ENCODE results near the gene RAC3. TPM values are rescaled to one million over a fixed set of nuclear protein-coding genes. Genes with fewer than 3 reads are reported as not detected.

RAC3 gene
- total RNA-seq, 1 experiment from 2014 or later, result 120 TPM

DNA sequence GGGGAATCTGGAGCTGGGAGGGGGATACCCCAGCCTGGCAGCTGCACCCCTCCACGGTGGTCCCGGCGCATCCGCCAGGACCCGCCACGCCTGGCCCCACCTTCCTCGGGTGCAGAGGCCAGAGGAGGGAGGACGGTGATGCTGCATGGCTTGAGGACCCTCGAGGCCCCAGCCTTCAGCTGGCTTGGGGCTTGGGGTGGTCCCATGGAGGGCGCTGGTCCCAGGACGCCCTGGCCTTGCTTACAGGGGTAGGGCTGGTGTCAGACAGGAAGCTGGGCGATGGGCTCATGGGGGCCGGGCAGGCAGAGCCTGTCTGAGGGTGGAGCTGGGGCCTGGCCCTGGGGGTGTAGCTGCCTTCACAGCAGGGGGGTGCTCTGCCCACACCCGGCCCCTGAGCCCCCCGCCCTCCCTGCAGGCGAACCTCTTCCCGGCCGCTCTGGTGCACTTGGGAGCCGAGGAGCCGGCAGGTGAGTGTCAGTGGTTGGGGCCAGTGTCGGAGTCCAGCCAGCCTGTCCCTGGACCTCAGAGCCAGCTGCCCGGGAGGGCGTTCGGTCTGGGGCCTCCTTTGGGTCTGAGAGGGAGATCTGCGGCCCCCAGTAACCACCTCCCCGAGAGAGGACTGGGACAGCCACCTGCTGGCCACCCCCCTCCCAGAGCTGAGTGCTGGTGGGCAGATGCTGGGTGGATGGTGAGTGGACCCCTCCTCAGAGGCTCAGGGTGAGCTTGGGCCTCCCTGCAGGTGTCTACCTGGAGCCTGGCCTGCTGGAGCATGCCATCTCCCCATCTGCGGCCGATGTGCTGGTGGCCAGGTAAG, 15.2 kb upstream of the RAC3 start:
- Histone ChIP-seq H3K9me2 (ENCODE audit: insufficient read depth) (no peaks in the 10 kb centered on the region), H3K9ac (ENCODE audit: low read length) (no peak overlapping the region), H3K79me2 (ENCODE audit: insufficient read depth, low read length) (peaks cover 20% of the 10 kb centered on the region), H3K27ac (ENCODE audit: low read depth, low read length) (no peak overlapping the region; the same call in 1 of the 2 replicates), H3K36me3 (ENCODE audit: control insufficient read depth in 1 of 2, insufficient read depth in 2 of 2, low read length in 2 of 2) (peaks cover 0 to 10% of the 10 kb centered on the region in 2 experiments; a peak in 1 of 4 replicates), H2AFZ (ENCODE audit: low read depth, low read length, poor library complexity, severe bottlenecking) (no peak overlapping the region), H4K20me1 (ENCODE audit: insufficient read depth) (peaks cover under 1% of the 10 kb centered on the region; the same call in 1 of the 2 replicates), H3K4me2 (ENCODE audit: low read length) (no peak overlapping the region), H3K4me1 (ENCODE audit: control insufficient read depth in 1 of 2, insufficient read depth in 2 of 2, low read length in 2 of 2) (peaks cover 21 to 31% of the 10 kb centered on the region in 2 experiments), H3K9me3 (ENCODE audit: control insufficient read depth in 1 of 2, insufficient read depth in 1 of 2, low read depth in 1 of 2, low read length in 2 of 2) (no peaks in the 10 kb centered on the region), H3K27me3 (ENCODE audit: insufficient read depth, low read length) (no peaks in the 10 kb centered on the region), H3K4me3 (replicated peaks in 1 of 2; ENCODE audit: low read depth in 1 of 2, low read length in 2 of 2) (no peak overlapping the region)
- no peak for ATAC-seq
- TF ChIP-seq POLR2AphosphoS5 (IDR thresholded peaks at IDR 0.05; ENCODE audit: low read depth, low read length) (no peak), CEBPB (IDR thresholded peaks at IDR 0.05; ENCODE audit: low read depth) (no peak), ZFX (IDR thresholded peaks at IDR 0.05) (no peak), JUND (IDR thresholded peaks at IDR 0.05) (no peak), EZH2phosphoT487 (IDR thresholded peaks at IDR 0.05; ENCODE audit: borderline replicate concordance) (no peak), CBX3 (IDR thresholded peaks at IDR 0.05; ENCODE audit: low read depth) (no peak), EZH2 (IDR thresholded peaks at IDR 0.05) (no peak), SRF (IDR thresholded peaks at IDR 0.05; ENCODE audit: low read depth) (no peak)
- TF ChIP-seq, protein P1, sequence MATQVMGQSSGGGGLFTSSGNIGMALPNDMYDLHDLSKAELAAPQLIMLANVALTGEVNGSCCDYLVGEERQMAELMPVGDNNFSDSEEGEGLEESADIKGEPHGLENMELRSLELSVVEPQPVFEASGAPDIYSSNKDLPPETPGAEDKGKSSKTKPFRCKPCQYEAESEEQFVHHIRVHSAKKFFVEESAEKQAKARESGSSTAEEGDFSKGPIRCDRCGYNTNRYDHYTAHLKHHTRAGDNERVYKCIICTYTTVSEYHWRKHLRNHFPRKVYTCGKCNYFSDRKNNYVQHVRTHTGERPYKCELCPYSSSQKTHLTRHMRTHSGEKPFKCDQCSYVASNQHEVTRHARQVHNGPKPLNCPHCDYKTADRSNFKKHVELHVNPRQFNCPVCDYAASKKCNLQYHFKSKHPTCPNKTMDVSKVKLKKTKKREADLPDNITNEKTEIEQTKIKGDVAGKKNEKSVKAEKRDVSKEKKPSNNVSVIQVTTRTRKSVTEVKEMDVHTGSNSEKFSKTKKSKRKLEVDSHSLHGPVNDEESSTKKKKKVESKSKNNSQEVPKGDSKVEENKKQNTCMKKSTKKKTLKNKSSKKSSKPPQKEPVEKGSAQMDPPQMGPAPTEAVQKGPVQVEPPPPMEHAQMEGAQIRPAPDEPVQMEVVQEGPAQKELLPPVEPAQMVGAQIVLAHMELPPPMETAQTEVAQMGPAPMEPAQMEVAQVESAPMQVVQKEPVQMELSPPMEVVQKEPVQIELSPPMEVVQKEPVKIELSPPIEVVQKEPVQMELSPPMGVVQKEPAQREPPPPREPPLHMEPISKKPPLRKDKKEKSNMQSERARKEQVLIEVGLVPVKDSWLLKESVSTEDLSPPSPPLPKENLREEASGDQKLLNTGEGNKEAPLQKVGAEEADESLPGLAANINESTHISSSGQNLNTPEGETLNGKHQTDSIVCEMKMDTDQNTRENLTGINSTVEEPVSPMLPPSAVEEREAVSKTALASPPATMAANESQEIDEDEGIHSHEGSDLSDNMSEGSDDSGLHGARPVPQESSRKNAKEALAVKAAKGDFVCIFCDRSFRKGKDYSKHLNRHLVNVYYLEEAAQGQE (IDR thresholded peaks at IDR 0.05; ENCODE audit: low read depth), result no peak
- TF ChIP-seq, protein P2, sequence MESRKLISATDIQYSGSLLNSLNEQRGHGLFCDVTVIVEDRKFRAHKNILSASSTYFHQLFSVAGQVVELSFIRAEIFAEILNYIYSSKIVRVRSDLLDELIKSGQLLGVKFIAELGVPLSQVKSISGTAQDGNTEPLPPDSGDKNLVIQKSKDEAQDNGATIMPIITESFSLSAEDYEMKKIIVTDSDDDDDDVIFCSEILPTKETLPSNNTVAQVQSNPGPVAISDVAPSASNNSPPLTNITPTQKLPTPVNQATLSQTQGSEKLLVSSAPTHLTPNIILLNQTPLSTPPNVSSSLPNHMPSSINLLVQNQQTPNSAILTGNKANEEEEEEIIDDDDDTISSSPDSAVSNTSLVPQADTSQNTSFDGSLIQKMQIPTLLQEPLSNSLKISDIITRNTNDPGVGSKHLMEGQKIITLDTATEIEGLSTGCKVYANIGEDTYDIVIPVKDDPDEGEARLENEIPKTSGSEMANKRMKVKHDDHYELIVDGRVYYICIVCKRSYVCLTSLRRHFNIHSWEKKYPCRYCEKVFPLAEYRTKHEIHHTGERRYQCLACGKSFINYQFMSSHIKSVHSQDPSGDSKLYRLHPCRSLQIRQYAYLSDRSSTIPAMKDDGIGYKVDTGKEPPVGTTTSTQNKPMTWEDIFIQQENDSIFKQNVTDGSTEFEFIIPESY (IDR thresholded peaks at IDR 0.05; ENCODE audit: extremely low read depth, insufficient replicate concordance, low read length), result no peak
- CTCF ChIA-PET, result no interaction called here
- POLR2A ChIA-PET, result interaction anchor here (0.9 kb wide), 1 partner anchor 57 kb away, joined by 3 read pairs; no protein-coding TSS in a partner anchor
- no TSS peak for BruUV-seq (replicated peaks)
- no peak for DNase-seq (ENCODE audit: low read depth, low spot score)
- intact Hi-C loops (cut with micrococcal nuclease), result no loop called here
- RAD21 ChIA-PET (ENCODE audit: low non-redundant PET in 1 of 2, low total read pairs in 2 of 2, uncharacterized antibody in 2 of 2, unreplicated experiment in 2 of 2), result no interaction called here
